Peyer's patch (tissue), 4 donors: Measurements from ENCODE around the gene SC5D.

Experiments
- CTCF ChIP-seq, 6 experiments: fragments of 450-650 bp in 4 of 6; fragments of 200-600 bp in 2 of 6; sonication (generic) in 1 of 6; IDR thresholded peaks; one replicate each; pipeline ENCODE4 v1.5.1; 2017 to 2019; ENCODE audit warnings: antibody characterized with exemption in 6 of 6, mild to moderate bottlenecking in 3 of 6, moderate library complexity in 1 of 6
- POLR2A ChIP-seq, 2 donors: fragments of 450-650 bp; IDR thresholded peaks; one replicate each; pipeline ENCODE4 v1.5.1; 2017; ENCODE audit warnings: antibody characterized with exemption in 2 of 2, mild to moderate bottlenecking in 2 of 2, moderate library complexity in 2 of 2

- TF ChIP-seq CTCF (IDR thresholded peaks at IDR 0.05), result no peak
- no peak for TF ChIP-seq POLR2A (IDR thresholded peaks at IDR 0.05)
Observed at GRCh38 chr11:121254756-121255155, 37.8 kb upstream of the SC5D start.
